Inflammatory macrophage (primary cell): ENCODE results near the gene DNAAF9.
"Not testable (repeated sequence)": the region's sequence is repeated elsewhere in the genome, so short reads cannot be mapped to it uniquely, and the experiment has no call there.

Experiments
- DNase-seq, 2 donors: peaks; one replicate each; pipeline ENCODE4 v3.0.0-alpha.2; 2020 to 2022
- total RNA-seq, 18 experiments: gene quantifications; one replicate each; lab custom pipeline; 2026; ENCODE audit warnings: mixed read lengths in 6 of 18, inconsistent platforms in 2 of 18; lab: John Stamatoyannopoulos, UW

The DNAAF9 gene
- 36.9 to 92.3 (median 66.9) reads per million in 18 experiments for total RNA-seq

DNA sequence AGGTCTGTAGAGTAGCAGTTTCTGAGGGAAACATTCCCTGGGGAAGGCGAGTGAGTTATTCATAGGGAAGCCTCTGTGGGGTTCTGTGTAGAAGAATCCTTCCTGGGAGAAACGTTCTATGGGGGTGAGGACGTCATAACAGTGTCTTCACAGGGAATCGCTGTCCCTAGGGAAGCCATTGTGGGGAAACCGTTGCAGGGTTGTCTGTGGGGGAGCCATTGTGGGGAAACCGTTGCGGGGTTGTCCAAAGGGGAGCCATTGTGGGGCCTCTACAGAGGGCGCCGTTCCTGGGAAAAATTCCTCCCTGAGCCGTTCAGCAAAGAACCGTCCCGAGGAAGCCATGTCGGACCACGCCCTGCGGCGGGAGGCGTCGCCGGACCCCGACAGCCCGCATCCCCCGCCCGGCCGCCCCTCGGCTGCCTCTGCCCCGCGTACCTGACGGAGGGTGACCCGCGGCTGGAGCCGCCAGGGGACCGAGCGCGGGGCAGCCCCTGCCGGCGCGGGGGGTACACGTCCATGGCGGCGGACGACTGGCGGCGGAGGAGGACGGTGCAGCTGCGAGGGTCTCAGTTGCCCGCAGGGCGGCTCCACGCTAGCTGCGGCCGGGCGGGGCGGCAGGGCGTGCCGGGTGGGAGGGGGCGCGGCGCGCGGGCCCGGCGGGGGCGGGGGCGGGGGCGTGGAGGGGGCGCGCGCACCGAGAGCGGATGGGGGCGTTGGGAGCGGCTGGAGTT, at the start of gene DNAAF9:
Gene DNAAF9 (minus strand): TSS at position 630 of the 731 bp plus-strand sequence. CDS start 112 bp downstream, at position 518.
- DNase-seq: peak; percentile 46 to 63

DNA sequence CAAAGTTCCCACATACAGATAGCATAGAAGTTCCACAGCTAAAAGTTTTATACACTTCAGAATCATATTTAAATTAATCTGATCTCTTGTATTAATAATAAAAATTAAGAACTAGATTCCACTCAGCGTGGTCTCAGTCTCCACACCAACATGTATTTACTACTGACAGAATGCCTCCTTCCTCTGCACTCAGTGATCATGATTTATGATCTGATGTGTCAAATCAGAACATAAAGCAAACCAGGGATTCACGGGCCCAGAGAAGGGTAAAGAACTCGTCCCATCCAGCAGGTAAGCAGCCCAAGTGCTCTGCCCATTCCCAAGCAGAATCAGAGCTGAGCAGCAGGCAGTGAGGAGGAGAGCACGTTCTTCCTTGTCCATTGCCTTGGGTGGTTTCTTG, 49.2 kb upstream of the DNAAF9 start:
- DNase-seq: no peak

DNA sequence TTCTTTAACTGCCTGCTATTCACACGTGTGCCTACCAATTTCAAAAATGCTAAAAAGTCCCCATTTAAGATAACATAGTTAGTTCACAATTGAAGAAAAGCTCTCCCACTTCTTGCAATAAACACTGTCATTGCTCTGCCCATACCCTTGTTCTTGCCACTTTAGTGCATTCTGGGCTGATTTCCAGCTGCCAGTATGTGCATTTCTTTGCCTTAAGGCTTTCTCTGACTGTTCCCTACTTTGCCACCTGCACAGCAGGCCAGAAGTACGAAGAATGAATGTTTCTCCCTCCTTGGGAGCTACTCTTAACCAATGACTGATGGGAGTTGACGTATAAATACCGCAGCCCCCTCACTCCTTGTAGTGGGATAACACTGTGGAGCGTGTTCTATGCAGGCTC, 47.4 kb upstream of the DNAAF9 start:
- DNase-seq: no peak

DNA sequence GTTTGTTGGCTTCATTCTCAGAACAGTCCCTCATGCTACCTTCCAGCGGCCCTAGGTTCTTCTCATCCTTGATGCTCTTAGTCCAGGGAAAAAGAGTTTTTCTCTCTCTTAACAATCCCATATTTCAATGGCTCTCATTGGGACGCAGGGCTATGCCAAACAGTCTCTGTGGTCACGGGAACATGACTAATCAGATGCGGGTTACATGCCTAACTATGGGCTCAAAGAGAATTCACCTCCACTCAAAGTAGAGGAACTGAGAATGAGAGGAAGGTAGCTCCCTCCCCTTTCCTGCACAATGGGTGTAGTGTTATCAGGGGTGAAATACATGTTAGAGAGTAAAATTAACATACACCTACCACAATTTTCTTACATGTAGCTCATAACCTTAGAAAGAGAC, 45.2 kb upstream of the DNAAF9 start:
- DNase-seq: no peak

DNA sequence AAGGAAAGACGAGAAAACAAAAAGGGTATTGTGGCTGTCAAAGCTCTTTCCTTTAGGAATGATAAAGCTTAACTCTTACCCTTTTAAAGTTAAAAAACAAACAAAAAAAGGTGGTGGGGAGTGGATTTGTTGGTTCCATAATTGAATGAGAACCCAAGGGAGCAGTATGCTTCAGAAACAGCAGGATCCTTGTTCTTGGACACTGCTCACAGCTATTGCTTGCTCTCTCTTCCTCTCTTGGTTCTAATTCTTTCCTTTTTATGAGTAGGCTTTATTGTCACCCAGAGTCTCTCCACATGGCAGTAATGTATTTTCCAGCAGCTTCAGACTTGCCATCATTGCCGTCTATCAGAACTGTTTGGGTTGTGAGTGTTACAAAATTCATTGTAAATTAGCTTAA, 44.7 kb upstream of the DNAAF9 start:
- DNase-seq: no peak

DNA sequence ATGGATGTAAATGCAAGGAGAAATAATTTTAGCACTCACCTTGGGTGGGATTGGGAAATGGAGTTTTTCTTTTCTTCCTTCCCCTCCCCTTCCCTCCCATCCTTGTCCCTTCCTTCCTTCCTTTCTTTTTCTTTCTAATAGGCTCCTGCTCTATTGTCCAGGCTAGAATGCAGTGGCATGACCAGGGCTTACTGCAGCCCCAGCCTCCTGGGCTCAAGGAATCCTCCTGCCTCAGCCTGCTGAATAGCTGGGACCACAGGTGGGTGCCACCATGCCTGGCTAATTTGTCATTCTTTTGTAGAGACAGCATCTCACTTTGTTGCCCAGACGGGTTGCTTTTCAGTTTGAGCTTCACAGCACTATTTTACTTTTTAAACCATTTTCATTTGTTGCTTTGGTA, 41.9 kb upstream of the DNAAF9 start:
- DNase-seq: no peak

DNA sequence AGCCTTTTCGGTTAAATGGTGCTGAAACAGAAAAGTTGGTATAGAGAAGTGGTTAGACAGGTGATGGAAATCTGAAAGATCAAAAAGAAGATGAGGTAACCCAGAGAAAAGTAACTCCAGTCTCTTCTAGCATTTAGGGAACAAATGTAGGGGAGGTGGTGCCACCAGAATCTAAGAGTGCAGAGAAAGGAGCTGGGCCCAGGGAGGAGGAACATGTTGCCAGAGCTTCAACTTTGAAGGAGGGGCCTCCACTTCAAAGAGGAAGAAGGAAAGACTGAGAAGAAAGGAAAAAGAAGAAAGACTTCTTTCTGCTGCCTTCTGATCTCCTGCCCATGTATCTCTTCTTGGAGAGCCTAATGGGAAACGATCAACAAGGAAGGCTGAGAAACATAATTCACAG, 39.9 kb upstream of the DNAAF9 start:
- DNase-seq: peak; percentile 11 to 27

DNA sequence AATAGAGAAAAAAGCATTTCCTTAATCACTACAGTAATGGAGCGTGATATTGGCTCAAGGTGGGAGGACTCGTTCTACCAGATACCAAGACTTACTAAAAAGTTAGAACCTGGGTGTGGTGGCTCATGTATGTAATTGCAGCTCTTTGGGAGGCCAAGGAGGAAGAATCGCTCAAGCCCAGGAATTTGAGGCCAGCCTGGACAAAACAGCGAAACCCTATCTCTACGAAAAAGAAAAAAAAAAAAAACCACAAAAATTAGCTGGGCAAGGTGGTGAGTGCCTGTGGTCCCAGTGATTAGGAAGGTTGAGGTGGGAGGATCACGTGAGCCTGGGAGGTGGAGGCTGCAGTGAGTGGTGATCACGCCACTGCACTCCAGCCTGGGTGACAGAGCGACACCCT, 39.3 kb upstream of the DNAAF9 start:
- DNase-seq: no peak

DNA sequence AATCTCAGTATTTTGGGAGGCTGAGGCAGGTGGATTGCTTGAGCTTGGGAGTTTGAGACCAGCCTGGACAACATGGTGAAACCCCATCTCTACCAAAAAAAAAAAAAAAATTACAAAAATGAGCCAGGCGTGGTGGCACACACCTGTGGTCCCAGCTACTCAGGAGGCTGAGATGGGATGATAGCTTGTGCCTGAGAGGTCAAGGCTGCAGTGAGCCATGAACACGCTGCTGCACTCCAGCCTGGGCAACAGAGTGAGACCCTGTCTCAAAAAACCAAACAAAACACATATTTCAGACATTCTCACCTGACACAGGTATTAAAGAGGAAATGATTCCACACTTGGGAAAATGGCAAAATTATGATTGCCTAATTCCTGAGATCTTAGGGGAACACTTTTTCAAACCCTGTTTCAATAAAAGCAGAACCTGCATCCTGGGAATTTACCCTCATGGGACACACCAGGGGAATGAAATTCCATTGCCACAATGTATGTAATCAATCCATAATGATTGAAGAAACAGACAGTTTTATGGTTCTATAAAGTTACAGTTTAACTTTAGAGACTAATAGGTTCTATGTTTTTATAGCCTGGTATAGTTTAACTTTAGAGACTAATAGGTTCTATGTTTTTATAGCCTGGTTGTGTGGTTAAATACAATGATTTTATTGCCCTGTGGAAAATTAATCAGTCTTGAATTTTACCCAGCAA, 29.6 kb upstream of the DNAAF9 start:
- DNase-seq: no peak

DNA sequence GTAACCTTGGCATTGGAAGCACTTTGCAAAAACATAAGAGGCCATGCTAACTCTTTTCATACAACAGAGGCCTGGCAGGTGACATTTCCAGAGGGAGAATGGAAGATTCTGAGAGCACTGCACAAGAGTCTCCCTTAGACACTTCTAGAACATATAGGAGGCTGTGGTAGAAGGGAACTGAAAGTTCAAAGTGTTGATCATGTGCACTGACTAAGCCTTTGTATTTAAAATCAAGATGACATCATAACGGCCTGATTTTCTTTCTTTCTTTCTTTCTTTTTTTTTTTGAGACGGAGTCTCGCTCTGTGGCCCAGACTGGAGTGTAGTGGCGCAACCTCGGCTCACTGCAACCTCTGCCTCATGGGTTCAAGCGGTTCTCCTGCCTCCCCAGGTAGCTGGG, 26.8 kb upstream of the DNAAF9 start:
- peak; percentile 60 to 69 for DNase-seq

DNA sequence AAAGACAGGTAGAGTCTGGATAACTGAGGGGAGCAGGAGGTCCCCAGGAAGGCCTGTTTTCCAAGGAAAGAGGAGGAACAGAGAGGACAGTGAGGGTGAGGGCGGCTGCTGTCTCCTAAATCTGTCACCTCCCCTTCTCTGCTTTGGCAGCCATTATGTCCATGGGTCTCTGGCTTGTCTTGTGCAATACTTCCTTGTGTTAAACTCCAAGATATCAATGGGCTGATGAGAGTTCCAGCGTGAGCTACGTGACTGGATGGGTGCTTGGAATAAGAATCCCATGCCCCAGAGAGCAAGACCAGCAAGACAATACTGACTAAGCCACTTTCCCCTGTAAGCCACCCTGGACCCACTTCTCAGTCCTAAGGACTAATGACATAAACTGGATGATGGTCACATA, 26.3 kb upstream of the DNAAF9 start:
- DNase-seq: no peak

DNA sequence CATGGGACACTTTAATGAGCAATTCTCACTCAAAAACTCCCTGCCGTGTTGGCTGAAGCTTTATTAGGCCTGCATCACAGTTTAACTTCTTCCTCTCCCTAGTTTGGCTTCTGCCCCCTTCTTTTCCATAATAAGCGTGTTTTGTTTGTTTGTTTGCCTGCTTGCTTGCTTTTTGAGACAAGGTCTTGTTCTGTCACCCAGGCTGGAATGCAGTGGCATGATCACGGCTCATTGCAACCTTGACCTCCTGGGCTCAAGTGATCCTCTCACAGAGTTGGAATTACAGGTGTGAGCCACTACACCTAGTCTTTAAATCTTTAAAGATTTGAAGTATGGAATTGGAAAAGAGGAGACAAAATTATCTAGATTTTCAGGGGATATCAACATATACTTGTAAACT, 25.4 kb upstream of the DNAAF9 start:
- no peak for DNase-seq

DNA sequence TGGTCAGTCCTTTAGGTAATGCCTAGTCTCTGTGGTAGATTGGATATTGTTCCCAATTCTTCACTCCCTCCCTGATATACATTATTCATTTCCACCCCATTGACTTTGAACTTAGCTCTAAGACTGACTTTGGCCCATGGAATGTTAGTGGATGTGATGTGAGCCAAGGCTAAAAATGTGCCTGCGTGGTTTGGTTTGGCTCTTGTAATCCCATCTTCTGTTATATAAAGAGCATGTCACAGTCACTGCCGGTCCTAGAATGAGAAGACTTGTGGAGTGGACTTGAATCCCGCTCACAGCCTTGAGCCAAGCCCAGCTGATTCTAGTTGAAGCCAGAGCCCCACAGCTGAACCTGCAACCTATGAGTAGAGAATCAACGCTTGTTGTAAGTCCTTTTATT, 23.6 kb upstream of the DNAAF9 start:
- no peak for DNase-seq

DNA sequence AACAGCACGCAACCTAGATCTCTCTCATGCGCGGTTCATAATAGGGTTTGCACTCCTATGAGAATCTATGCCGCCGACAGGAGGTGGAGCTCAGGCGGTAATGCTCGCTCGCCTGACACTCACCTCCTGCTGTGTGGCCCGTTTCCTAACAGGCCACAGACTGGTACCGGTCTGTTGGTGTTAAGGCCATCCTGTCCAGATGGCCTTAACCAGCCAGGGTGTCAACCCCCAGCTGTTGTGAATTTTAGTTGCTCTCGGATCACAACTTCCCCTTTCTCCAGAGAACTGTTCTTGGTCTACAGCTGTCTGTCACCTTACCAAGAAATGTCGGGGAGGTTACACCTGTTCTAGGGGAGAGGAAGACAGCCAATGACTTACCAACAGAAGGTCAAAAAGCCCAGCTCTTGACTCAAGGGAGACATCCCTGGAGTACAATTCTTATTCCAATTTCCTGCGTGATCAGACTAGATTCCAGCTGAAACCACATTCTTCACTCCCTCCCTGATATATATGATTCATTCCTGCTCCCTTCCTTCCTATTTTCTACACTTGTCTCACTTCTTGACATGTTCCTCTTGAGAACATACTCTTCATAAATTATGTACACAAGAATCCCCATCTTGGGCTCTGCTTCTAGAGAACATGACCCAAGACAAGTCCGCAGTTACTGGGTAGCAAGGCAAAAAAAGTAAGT, 23.1 kb upstream of the DNAAF9 start:
- peak; percentile 74 to 75 for DNase-seq

DNA sequence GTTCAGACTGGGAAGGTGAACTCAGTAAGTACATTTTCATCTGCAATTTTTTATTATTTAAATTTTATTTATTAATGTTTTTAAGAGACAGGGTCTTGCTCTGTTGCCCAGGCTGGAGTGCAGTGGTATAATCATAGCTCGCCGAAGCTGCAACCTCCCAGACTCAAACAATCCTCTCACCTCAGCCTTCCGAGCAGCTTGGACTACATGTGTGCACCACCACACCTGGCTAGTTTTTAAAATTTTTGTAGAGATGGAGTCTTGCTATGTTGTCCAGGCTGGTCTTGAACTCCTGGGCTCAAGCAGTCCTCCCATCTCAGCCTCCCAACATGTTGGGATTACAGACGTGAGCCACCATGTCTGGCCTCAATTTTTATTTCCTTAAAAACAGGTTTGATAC, 19.3 kb upstream of the DNAAF9 start:
- DNase-seq: not testable (repeated sequence)

DNA sequence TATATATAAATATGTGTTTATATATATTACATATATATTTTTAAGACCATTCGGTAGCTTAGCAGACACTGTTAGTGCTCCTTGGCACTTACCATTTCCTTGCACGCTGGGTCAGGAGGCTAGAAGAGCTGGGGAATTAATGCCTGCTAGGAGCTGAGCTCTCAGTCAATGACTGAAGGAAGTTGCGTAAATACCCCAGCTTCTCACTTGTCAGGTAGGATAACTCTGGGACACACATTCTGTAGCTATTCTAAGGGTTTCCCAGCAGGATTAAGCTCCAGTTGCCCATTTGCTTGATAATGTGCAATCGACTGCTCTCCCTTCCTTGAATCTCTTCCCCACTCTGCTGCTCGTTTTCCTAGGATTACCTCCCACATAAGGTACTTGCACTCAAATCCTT, 15.7 kb upstream of the DNAAF9 start:
- no peak for DNase-seq

DNA sequence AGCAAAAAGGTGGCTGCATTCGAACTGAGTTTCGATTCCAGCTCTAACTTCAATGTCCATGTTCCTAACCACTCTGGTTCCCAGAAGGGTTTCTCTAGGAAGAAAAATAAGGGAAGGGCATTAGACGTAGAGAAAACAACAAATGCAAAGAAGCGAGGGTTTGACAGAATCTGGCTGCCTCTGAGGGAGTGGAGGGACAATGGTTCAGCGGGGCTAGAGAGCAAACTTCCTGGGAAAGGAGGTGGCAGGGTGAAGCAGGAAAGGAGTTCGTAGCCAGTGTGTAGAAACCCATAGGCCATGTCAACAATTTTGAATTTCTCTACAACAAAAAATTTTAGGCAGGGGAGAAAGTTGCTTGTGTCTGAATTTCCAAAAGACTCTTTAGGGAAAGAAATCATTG, 14.5 kb upstream of the DNAAF9 start:
- no peak for DNase-seq

DNA sequence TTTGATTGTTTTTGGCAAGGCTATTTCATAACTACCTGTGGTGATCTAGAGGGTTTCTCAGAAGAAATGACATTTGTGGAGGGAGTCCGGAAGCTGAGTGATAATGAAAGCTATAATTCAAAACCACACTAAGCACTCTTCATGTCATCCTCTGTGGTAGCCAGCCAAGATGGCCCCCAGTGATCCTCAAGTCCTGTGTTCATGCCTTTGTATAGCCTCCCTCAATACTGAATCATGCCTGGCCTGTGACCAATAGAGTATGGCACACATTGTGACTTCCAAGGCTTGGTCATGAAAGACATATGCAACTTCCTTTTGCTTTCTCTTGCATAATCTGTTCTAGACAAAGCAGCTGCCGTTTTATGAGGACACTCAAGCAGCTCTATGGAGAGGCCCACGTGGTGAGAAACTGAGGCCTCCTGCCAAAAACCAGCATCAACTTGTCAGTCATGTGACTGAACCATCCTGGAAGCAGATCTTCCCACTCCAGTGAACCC, 12.8 kb upstream of the DNAAF9 start:
- DNase-seq: peak; percentile 93 to 97

DNA sequence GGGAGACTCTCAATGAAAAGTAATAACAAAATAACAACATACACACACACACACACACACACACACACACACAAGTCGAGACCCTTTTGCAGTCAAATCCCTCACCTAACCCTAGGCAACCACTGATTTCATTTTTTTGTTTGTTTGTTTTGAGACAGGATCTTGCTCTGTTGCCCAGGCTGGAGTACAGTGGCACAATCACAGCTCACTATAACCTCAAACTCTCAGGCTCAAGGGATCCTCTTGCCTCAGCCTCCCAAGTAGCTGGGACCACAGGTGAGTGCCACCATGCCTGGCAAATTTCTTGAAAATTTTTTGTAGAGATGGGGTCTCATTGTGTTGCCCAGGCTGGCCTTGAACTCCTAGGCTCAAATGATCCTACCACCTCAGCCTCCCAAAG, 10.7 kb upstream of the DNAAF9 start:
- DNase-seq: not testable (repeated sequence)

DNA sequence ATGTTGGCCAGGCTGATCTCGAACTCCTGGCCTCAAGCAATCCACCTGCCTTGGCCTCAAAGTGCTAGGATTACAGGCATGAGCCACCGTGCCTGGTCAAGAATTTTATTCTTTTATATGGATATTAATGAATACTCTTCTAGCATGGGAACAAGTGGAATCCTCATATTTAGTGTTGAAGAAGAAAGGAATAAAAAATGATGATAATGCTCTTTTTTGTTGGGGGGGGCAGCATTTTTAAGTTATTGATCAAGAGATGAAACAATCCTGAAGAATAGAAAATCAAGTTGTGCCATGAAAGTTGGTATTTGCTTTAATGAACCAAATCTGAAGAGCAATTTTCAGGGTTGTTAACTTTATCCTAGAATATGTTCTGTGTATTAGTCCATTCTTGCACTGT, 6.7 kb upstream of the DNAAF9 start:
- no peak for DNase-seq

DNA sequence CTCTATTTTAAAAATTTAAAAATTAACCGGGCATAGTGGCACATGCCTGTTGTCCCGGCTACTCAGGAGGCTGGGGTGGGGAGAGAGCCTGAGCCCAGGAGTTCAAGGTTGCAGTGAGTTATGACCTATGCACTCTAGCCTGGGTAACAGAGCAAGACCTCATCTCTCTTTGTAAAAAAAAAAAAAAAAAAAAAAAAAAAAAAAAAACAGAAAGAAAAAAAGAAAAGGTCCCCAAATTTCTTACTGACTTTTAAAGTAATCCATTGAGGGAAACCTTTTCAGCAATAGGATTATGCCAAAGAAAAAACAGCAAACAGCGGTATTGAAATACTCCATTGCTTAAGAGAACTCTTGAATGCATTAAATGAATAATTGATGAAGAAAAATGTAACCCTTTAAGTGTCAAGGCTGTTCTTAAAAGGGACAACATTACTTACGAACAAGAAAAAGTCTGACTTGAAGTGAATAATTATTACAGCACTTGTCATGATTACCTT, 6.0 kb upstream of the DNAAF9 start:
- DNase-seq: no peak

DNA sequence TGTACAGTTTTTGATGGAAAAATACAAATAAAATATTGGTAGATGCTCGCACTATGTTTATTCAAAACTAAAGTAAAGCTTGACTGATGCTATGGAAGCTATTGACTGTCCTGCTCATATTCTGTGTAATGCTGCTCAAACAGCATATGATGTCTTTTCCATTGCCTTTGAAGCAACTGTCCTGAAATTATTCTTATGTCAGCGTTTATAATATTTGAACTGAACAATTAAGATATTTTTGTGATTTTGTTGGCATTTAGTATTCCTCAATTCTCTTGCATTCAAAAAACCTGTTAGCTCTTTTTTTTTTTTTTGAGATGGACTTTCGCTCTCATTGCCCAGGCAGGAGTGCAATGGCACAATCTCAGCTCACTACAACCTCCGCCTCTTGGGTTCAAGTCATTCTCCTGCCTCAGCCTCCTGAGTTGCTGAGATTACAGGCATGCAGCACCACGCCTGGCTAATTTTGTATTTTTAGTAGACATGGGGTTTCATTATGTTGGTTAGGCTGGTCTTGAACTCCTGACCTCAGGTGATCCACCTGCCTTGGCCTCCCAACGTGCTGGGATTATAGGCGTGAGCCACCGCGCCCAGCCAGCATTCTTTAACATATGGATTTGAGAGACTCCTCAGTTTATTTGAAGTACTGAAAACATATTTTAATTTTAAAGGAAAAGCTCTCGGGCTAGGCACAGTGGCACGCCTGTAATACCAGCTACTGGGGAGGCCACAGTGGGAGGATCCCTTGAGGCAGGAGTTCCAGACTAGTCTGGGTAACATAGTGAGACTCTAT, 5.3 kb upstream of the DNAAF9 start:
- DNase-seq: no peak
